ENCODE results near the gene C17orf113. TPM values are rescaled to one million over a fixed set of nuclear protein-coding genes. Genes with fewer than 3 reads are reported as not detected.

The C17orf113 gene
- total and polyA plus RNA-seq, 2 of the 4 experiments (the other 2 are of a cell fraction), result under 0.01 to 0.03 TPM

GRCh38 chr17:42058063-42058462 lies 7.7 kb upstream of the C17orf113 start:
- Histone ChIP-seq H4K91ac (ENCODE audit: insufficient read depth, low read depth, low read length) (no peak overlapping the region), H4K8ac (ENCODE audit: low read depth in 2 of 2, low read length in 2 of 2) (no peak overlapping the region), H2BK5ac (ENCODE audit: low read depth, low read length, poor library complexity, severe bottlenecking) (no peak overlapping the region), H3K14ac (replicated peaks; ENCODE audit: low read depth, low read length) (no peak overlapping the region), H3K56ac (ENCODE audit: extremely low read depth, insufficient read depth, low read length) (no peak overlapping the region), H3K9me3 (ENCODE audit: control insufficient read depth, insufficient read depth, low read length) (no peaks in the 10 kb centered on the region), H3K4me2 (ENCODE audit: low read depth, low read length) (no peak overlapping the region), H3K27me3 (ENCODE audit: control insufficient read depth, insufficient read depth, low read length) (peaks cover 70% of the 10 kb centered on the region), H4K5ac (ENCODE audit: low read depth, low read length) (no peak overlapping the region), H2AFZ (replicated peaks; ENCODE audit: low read length, poor library complexity) (no peak overlapping the region), H2AK5ac (ENCODE audit: low read depth, low read length) (no peak overlapping the region), H4K20me1 (ENCODE audit: insufficient read depth, low read length) (no peaks in the 10 kb centered on the region), H3K27ac (ENCODE audit: insufficient read depth, low read length) (no peak overlapping the region), H2BK15ac (ENCODE audit: low read depth, low read length) (no peak overlapping the region), H3K4me3 (ENCODE audit: insufficient read depth, low read depth, low read length) (no peak overlapping the region), H2AK9ac (replicated peaks; ENCODE audit: low read depth, low read length, poor library complexity) (no peak overlapping the region), H3K9ac (ENCODE audit: low read depth, low read length) (no peak overlapping the region), H3K4me1 (ENCODE audit: control insufficient read depth, insufficient read depth, low read length) (no peaks in the 10 kb centered on the region), H3K79me1 (ENCODE audit: low read depth in 1 of 2, low read length in 2 of 2) (no peaks in the 10 kb centered on the region), H3K4ac (ENCODE audit: low read depth, low read length) (no peak overlapping the region), H3K18ac (ENCODE audit: low read depth, low read length) (no peak overlapping the region), H3K36me3 (ENCODE audit: control insufficient read depth, insufficient read depth, low read length) (no peaks in the 10 kb centered on the region), H2BK120ac (ENCODE audit: low read depth, low read length) (no peak overlapping the region), H3K9me1 (ENCODE audit: insufficient read depth, low read length) (peaks cover 3% of the 10 kb centered on the region; the same call in 1 of the 2 replicates), H2BK20ac (ENCODE audit: low read depth, low read length) (no peak overlapping the region), H3K23ac (ENCODE audit: low read depth, low read length) (no peak overlapping the region)
- dilution Hi-C loops (cut with HindIII; ENCODE audit: low sequenced_read_pairs, unreplicated experiment) (no loop called here), intact Hi-C loops (cut with micrococcal nuclease) (no loop called here), in situ Hi-C loops (cut with MboI; ENCODE audit: low sequenced_read_pairs) (no loop called here)
- CTCF ChIA-PET, result interaction anchor here (0.7 kb wide), 1 partner anchor 9 kb away, joined by 3 read pairs; no protein-coding TSS in a partner anchor
- BruUV-seq (replicated peaks), result no TSS peak
- no peak for ATAC-seq (ENCODE audit: low read depth)
- TF ChIP-seq POLR2A (IDR thresholded peaks at IDR 0.05; ENCODE audit: low read depth, low read length) (no peak), MAFK (IDR thresholded peaks at IDR 0.05; ENCODE audit: low read depth, low read length) (no peak), MAZ (IDR thresholded peaks at IDR 0.05; ENCODE audit: borderline replicate concordance, low read depth, low read length) (no peak), MXI1 (IDR thresholded peaks at IDR 0.05; ENCODE audit: borderline replicate concordance, low read depth, low read length) (no peak), CTCF (conservative IDR thresholded peaks at IDR 0.05; ENCODE audit: low read depth, low read length) (no peak), SMC3 (IDR thresholded peaks at IDR 0.05; ENCODE audit: low read depth, low read length) (no peak), BHLHE40 (IDR thresholded peaks at IDR 0.05; ENCODE audit: low read depth, low read length) (no peak), RCOR1 (IDR thresholded peaks at IDR 0.05; ENCODE audit: insufficient replicate concordance, low read length) (no peak), CHD1 (IDR thresholded peaks at IDR 0.05; ENCODE audit: low read depth, low read length) (no peak), RFX5 (IDR thresholded peaks at IDR 0.05; ENCODE audit: low read depth, low read length) (no peak), RAD21 (IDR thresholded peaks at IDR 0.05; ENCODE audit: low read length) (no peak), CEBPB (IDR thresholded peaks at IDR 0.05; ENCODE audit: low read depth, low read length) (no peak), NFE2L2 (IDR thresholded peaks at IDR 0.05; ENCODE audit: low read depth, low read length) (no peak), USF2 (IDR thresholded peaks at IDR 0.05; ENCODE audit: low read depth, low read length) (no peak), FOS (IDR thresholded peaks at IDR 0.05; ENCODE audit: low read depth, low read length) (no peak)
- TF ChIP-seq, protein P1, sequence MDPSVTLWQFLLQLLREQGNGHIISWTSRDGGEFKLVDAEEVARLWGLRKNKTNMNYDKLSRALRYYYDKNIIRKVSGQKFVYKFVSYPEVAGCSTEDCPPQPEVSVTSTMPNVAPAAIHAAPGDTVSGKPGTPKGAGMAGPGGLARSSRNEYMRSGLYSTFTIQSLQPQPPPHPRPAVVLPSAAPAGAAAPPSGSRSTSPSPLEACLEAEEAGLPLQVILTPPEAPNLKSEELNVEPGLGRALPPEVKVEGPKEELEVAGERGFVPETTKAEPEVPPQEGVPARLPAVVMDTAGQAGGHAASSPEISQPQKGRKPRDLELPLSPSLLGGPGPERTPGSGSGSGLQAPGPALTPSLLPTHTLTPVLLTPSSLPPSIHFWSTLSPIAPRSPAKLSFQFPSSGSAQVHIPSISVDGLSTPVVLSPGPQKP (IDR thresholded peaks at IDR 0.05; ENCODE audit: borderline replicate concordance, low read depth, low read length), result no peak
- POLR2A ChIA-PET (ENCODE audit: unreplicated experiment), result no interaction called here
- DNase-seq, result no peak
- WGBS, 2 experiments (ENCODE audit: extremely low coverage in 2 of 2, insufficient read length in 1 of 2), result 44% methylated on average over 6 of the region's 7 CpGs; no CpG with 5 or more reads in 1 of the 2 experiments

All from IMR-90 (cell line).